Measurements from ENCODE around the gene TRIP6.

The TRIP6 gene

GRCh38 chr7:100867040-100867775, at the start of gene TRIP6:
Gene TRIP6 (plus strand): TSS chr7:100867387. CDS start chr7:100867498, 111 bp downstream.
- peak within 1 kb of the TSS; percentile 98 for H3K9ac ChIP-seq (ENCODE audit: low read depth, low read length)
- peak within 1 kb of the TSS; percentile 93 for H3K4me3 ChIP-seq (ENCODE audit: low read depth, low read length)
- peaks cover 40% of the 10 kb centered on the region for H3K36me3 ChIP-seq (ENCODE audit: control insufficient read depth, insufficient read depth, low read length)
- H3K27me3 ChIP-seq (ENCODE audit: control insufficient read depth, insufficient read depth, low read length) = no peaks in the 10 kb centered on the region
- peaks cover 4% of the 10 kb centered on the region for H3K4me1 ChIP-seq (ENCODE audit: control insufficient read depth, insufficient read depth, low read length)
- H3K9me3 ChIP-seq (ENCODE audit: control insufficient read depth, insufficient read depth, low read length) = no peaks in the 10 kb centered on the region

- no peaks in the 10 kb centered on the region for H3K27me3 ChIP-seq (ENCODE audit: control insufficient read depth, insufficient read depth, low read length)
- no peak overlapping the region for H3K9ac ChIP-seq (ENCODE audit: low read depth, low read length)
- peaks cover 79% of the 10 kb centered on the region for H3K36me3 ChIP-seq (ENCODE audit: control insufficient read depth, insufficient read depth, low read length)
- no peaks in the 10 kb centered on the region for H3K4me1 ChIP-seq (ENCODE audit: control insufficient read depth, insufficient read depth, low read length)
- H3K4me3 ChIP-seq (ENCODE audit: low read depth, low read length) = no peak overlapping the region
- H3K9me3 ChIP-seq (ENCODE audit: control insufficient read depth, insufficient read depth, low read length) = no peaks in the 10 kb centered on the region
Observed at GRCh38 chr7:100818366-100818765, 48.8 kb upstream of the TRIP6 start.

DNA sequence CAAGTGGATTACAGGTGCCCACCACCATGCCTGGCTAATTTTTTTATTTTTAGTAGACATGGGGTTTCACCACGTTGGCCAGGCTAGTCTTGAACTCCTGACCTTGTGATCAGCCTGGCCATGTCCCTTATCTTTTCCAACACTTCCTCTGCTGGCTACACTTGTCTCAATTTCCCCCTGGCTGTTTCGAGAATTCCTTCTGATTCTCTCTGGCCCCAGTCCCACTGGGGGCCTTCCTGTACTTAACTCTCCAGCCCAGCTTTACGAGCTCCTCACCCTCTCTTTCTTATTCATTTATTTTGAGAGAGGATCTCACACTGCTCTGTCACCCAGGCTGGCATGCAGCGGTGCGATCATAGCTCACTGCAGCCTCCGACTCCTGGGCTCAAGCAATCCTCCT, 48.4 kb upstream of the TRIP6 start:
- no peak overlapping the region for H3K4me3 ChIP-seq (ENCODE audit: low read depth, low read length)
- H3K27me3 ChIP-seq (ENCODE audit: control insufficient read depth, insufficient read depth, low read length) = no peaks in the 10 kb centered on the region
- no peaks in the 10 kb centered on the region for H3K4me1 ChIP-seq (ENCODE audit: control insufficient read depth, insufficient read depth, low read length)
- H3K9me3 ChIP-seq (ENCODE audit: control insufficient read depth, insufficient read depth, low read length) = no peaks in the 10 kb centered on the region
- H3K36me3 ChIP-seq (ENCODE audit: control insufficient read depth, insufficient read depth, low read length) = peaks cover 79% of the 10 kb centered on the region
- H3K9ac ChIP-seq (ENCODE audit: low read depth, low read length) = no peak overlapping the region

DNA sequence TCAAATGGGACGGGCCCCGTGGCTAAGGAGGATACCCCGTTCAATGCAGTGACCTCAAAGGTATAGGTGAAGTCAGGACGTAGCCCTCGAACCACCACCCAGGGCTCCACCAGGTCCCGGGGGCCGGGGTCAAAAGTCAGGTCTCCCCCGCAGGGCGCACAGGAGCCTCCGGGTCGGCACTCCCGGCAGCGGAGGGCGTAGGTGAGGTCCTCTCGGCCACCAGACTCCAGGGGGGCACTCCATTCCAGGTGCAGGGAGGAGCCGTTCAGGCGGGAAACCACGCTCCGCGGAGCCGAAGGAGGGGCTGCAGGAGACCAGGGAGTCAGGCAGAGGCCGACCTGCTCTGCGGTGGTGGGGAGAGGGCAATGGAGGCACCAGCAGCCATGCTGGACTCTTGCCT, 47.6 kb upstream of the TRIP6 start:
- Histone ChIP-seq H3K36me3 (ENCODE audit: control insufficient read depth, insufficient read depth, low read length) (peaks cover 79% of the 10 kb centered on the region), H3K4me3 (ENCODE audit: low read depth, low read length) (no peak overlapping the region), H3K9me3 (ENCODE audit: control insufficient read depth, insufficient read depth, low read length) (no peaks in the 10 kb centered on the region), H3K9ac (ENCODE audit: low read depth, low read length) (no peak overlapping the region), H3K4me1 (ENCODE audit: control insufficient read depth, insufficient read depth, low read length) (no peaks in the 10 kb centered on the region), H3K27me3 (ENCODE audit: control insufficient read depth, insufficient read depth, low read length) (no peaks in the 10 kb centered on the region)

- peaks cover 64% of the 10 kb centered on the region for H3K36me3 ChIP-seq (ENCODE audit: control insufficient read depth, insufficient read depth, low read length)
- H3K4me1 ChIP-seq (ENCODE audit: control insufficient read depth, insufficient read depth, low read length) = no peaks in the 10 kb centered on the region
- no peak overlapping the region for H3K9ac ChIP-seq (ENCODE audit: low read depth, low read length)
- no peaks in the 10 kb centered on the region for H3K27me3 ChIP-seq (ENCODE audit: control insufficient read depth, insufficient read depth, low read length)
- H3K9me3 ChIP-seq (ENCODE audit: control insufficient read depth, insufficient read depth, low read length) = no peaks in the 10 kb centered on the region
- H3K4me3 ChIP-seq (ENCODE audit: low read depth, low read length) = no peak overlapping the region
Observed at GRCh38 chr7:100822236-100823139, 44.7 kb upstream of the TRIP6 start.

DNA sequence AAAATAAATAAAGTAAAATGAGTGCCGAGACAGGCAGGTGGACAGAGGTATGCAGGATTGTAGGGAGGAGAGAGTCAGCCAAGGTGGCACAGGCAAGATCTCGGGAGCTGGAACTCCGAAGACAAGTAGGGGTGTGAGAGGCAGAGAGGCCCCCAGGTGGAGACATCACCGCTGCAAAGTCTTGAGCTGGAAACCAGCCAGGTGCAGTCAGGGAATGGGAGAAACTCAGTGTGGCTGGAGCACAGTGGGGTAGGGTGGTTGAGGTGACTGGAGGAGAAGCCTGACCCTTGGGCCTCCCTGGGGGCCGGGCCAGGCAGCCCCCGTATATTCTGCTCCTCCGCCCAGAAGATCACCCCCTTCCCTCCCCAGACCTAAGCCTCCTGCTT, 44.1 kb upstream of the TRIP6 start:
- no peaks in the 10 kb centered on the region for H3K4me1 ChIP-seq (ENCODE audit: control insufficient read depth, insufficient read depth, low read length)
- H3K9me3 ChIP-seq (ENCODE audit: control insufficient read depth, insufficient read depth, low read length) = no peaks in the 10 kb centered on the region
- no peak overlapping the region for H3K9ac ChIP-seq (ENCODE audit: low read depth, low read length)
- no peak overlapping the region for H3K4me3 ChIP-seq (ENCODE audit: low read depth, low read length)
- H3K27me3 ChIP-seq (ENCODE audit: control insufficient read depth, insufficient read depth, low read length) = no peaks in the 10 kb centered on the region
- H3K36me3 ChIP-seq (ENCODE audit: control insufficient read depth, insufficient read depth, low read length) = peaks cover 62% of the 10 kb centered on the region

- Histone ChIP-seq H3K27me3 (ENCODE audit: control insufficient read depth, insufficient read depth, low read length) (no peaks in the 10 kb centered on the region), H3K9me3 (ENCODE audit: control insufficient read depth, insufficient read depth, low read length) (no peaks in the 10 kb centered on the region), H3K4me1 (ENCODE audit: control insufficient read depth, insufficient read depth, low read length) (no peaks in the 10 kb centered on the region), H3K4me3 (ENCODE audit: low read depth, low read length) (no peak overlapping the region), H3K36me3 (ENCODE audit: control insufficient read depth, insufficient read depth, low read length) (peaks cover 58% of the 10 kb centered on the region), H3K9ac (ENCODE audit: low read depth, low read length) (no peak overlapping the region)
Observed at GRCh38 chr7:100823534-100823933, 43.7 kb upstream of the TRIP6 start.

DNA sequence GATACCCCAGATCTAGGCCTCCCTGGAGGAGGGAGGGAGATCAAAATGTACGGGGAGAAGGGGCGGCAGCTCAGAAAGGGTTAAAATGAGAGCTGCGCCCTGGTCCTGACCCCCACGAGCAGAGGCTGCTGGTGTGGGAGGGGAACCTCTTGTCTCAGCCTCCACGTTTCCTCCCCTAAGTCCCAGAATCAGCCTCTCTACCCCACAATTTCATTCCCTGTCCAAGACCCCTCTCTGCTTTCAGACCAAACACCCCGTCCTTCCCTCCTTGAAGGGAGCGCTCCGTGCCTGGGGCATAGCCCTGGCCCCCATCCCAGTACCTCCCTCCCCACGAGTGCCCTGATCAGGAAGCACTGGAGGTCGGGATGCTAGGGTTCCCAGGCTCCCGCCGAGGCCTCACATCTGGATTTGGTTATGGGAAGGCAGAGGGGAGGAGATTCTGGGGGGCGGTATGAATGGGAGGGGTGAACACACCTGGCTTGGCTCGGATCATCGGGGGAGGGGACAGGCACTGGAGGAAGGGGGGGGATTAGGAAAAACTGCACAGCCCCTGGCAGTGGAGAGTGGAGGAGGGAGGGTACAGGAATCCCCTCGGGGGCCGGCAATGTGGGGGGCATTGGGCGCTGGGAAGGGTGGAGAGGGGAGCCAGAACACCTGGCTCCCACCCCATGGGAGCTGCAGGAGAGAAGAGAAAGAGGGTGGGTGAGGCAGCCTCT, 42.5 kb upstream of the TRIP6 start:
- Histone ChIP-seq H3K4me3 (ENCODE audit: low read depth, low read length) (peak overlapping the region; percentile 90), H3K36me3 (ENCODE audit: control insufficient read depth, insufficient read depth, low read length) (peaks cover 47% of the 10 kb centered on the region), H3K9me3 (ENCODE audit: control insufficient read depth, insufficient read depth, low read length) (no peaks in the 10 kb centered on the region), H3K27me3 (ENCODE audit: control insufficient read depth, insufficient read depth, low read length) (no peaks in the 10 kb centered on the region), H3K4me1 (ENCODE audit: control insufficient read depth, insufficient read depth, low read length) (no peaks in the 10 kb centered on the region), H3K9ac (ENCODE audit: low read depth, low read length) (no peak overlapping the region)

DNA sequence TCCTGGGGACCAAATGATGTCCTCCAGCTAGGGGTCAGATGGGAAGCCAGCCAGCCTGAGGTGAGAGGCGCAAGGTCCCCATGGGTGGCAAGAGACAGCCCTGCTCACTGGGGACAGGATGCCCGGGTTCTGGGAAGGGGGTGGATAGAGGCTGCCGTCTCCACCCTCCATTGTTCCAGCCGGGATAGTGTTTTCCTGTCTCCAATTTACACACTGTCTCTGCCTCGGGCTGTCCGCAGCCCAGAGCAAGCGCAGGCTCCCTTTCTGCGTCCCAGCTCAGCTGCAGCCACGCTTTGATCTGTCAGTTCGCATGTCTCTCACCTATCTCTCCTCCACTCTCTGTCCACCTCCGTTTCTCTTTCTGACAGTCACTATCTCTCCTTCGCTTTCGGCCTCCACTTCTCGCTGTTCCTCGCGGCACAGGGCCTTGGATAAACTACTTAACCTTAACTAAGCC, 41.9 kb upstream of the TRIP6 start:
- H3K36me3 ChIP-seq (ENCODE audit: control insufficient read depth, insufficient read depth, low read length) = peaks cover 41% of the 10 kb centered on the region
- H3K4me1 ChIP-seq (ENCODE audit: control insufficient read depth, insufficient read depth, low read length) = no peaks in the 10 kb centered on the region
- H3K9me3 ChIP-seq (ENCODE audit: control insufficient read depth, insufficient read depth, low read length) = no peaks in the 10 kb centered on the region
- peak overlapping the region; percentile 90 for H3K4me3 ChIP-seq (ENCODE audit: low read depth, low read length)
- peak overlapping the region; percentile 47 for H3K9ac ChIP-seq (ENCODE audit: low read depth, low read length)
- H3K27me3 ChIP-seq (ENCODE audit: control insufficient read depth, insufficient read depth, low read length) = no peaks in the 10 kb centered on the region

DNA sequence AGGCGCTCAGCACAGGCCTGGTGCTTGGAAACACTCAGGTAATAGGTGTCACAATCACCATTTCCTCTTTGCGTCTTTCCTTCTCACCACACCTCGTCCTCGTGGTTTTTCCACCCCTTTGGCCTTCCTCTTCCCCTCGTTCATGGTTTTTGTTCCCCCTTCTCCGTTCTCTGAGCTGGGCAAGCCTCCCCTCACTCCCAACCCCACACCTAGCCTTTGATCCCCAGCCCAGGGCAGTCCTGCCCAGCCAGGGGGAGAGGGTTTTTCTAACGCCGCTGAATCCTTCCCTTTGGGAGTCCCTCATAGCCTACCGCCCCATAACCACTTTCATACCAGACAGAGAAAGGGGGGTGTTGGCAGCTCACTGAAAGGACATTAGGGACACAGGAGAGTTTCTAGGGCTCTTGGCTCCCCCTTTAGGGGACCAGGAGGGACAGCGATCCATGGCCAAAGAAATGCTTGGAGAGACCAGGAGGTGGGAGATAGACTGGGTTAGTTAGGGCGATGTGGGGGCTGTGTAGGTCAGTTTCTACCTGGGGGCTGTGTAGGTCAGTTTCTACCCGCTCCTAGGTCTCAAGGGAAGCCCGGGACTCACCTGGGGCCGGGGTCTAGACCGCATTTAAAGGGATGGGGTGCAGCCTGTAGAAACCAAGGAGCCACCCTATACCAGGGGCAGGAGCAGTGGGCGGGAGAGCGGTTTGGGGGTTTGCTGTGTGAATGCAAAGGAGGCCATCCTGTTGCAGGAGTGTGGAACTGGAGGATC, 41.3 kb upstream of the TRIP6 start:
- H3K4me1 ChIP-seq (ENCODE audit: control insufficient read depth, insufficient read depth, low read length) = no peaks in the 10 kb centered on the region
- no peaks in the 10 kb centered on the region for H3K9me3 ChIP-seq (ENCODE audit: control insufficient read depth, insufficient read depth, low read length)
- peak overlapping the region; percentile 90 for H3K4me3 ChIP-seq (ENCODE audit: low read depth, low read length)
- H3K27me3 ChIP-seq (ENCODE audit: control insufficient read depth, insufficient read depth, low read length) = no peaks in the 10 kb centered on the region
- peak overlapping the region; percentile 83 for H3K9ac ChIP-seq (ENCODE audit: low read depth, low read length)
- H3K36me3 ChIP-seq (ENCODE audit: control insufficient read depth, insufficient read depth, low read length) = peaks cover 35% of the 10 kb centered on the region

All from iPS-15b (cell line).